Gastroesophageal sphincter (tissue), 3 donors: ENCODE results near the gene MYBBP1A.

ENCODE experiments used
- POLR2AphosphoS5 ChIP-seq: sonication (generic); formaldehyde crosslinking; IDR thresholded peaks from one replicate; pipeline ENCODE4 v1.6.1; 2017; ENCODE audit warnings: antibody characterized with exemption
- TF ChIP-seq, protein P1 (sequence below), 4 experiments: fragments of 200-600 bp in 2 of 4; fragments of 450-650 bp in 2 of 4; sonication (generic) in 1 of 4; IDR thresholded peaks; one replicate each; pipeline ENCODE4 v1.5.1; 2017 to 2019; ENCODE audit warnings: antibody characterized with exemption in 4 of 4, mild to moderate bottlenecking in 2 of 4, moderate library complexity in 2 of 4

DNA sequence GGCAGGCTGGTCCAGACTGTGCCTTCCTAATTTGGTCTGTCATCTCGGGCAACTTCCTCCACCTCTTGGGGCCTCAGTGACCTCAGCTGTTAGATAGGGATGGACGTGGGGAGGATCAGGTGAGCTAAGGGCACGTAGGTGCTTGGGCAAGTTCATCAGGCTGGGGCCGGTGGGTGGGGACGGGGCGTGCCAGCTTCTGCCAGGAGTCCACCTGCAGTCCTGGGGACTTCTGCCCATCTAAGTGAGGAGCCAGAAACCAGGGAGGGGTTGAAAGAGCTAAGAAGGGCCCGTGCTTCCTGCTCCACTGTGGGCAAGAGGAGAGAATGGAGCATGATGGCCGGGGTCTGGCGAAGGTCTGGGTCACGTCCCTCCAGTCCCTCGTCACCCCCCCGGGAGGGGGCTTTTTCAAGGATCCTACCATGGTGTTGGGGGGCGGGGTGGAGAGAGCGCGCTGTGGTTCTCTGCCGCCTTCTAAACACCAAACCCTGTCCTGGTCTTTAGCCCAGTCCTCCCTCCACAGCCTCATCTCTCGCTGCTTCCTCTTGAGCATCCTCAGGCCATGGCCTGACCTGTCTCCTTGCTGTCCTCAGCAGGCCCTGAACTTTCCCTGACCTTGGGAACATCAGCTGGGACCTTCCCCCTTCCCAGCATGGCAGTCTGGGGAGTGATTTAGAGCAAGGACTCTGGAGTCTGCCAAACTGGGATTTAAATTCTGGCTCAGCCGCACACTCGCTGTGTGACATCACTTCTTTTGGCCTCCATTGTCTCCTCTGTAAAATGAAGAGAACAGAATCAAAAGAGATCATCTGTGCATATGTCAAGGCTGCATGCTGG lies 34.9 kb downstream of the MYBBP1A start:
- TF ChIP-seq, protein P1, sequence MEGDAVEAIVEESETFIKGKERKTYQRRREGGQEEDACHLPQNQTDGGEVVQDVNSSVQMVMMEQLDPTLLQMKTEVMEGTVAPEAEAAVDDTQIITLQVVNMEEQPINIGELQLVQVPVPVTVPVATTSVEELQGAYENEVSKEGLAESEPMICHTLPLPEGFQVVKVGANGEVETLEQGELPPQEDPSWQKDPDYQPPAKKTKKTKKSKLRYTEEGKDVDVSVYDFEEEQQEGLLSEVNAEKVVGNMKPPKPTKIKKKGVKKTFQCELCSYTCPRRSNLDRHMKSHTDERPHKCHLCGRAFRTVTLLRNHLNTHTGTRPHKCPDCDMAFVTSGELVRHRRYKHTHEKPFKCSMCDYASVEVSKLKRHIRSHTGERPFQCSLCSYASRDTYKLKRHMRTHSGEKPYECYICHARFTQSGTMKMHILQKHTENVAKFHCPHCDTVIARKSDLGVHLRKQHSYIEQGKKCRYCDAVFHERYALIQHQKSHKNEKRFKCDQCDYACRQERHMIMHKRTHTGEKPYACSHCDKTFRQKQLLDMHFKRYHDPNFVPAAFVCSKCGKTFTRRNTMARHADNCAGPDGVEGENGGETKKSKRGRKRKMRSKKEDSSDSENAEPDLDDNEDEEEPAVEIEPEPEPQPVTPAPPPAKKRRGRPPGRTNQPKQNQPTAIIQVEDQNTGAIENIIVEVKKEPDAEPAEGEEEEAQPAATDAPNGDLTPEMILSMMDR (IDR thresholded peaks at IDR 0.05), result no peak
- peak; percentile 26 for TF ChIP-seq POLR2AphosphoS5
